ENCODE results near the gene BRAT1. TPM values are rescaled to one million over a fixed set of nuclear protein-coding genes. Genes with fewer than 3 reads are reported as not detected.
A peak's percentile ranks its signal among the peaks of the same experiment; 100 is the strongest.

The BRAT1 gene
- total and polyA plus RNA-seq, 2 donors, result 18.2 to 30.9 TPM

- 49% methylated on average over 51 of the region's 51 CpGs for WGBS
- DNase-seq (ENCODE audit: extremely low spot score), result no peak
- H3K27ac ChIP-seq (ENCODE audit: low read depth), result peak overlapping the region; percentile 72
- no peak overlapping the region for H3K4me3 ChIP-seq (ENCODE audit: low read depth, low read length)
- H3K4me1 ChIP-seq (ENCODE audit: insufficient read depth), result no peaks in the 10 kb centered on the region
- no peaks in the 10 kb centered on the region for H3K36me3 ChIP-seq (ENCODE audit: insufficient read depth)
These were observed 31.1 kb downstream of the BRAT1 start for GRCh38 chr7:2523941-2524807.

- H3K36me3 ChIP-seq (ENCODE audit: insufficient read depth), result no peaks in the 10 kb centered on the region
- DNase-seq (ENCODE audit: extremely low spot score), result no peak
- H3K4me1 ChIP-seq (ENCODE audit: insufficient read depth), result no peaks in the 10 kb centered on the region
- WGBS, result 52% methylated on average over 22 of the region's 22 CpGs
- H3K27ac ChIP-seq (ENCODE audit: low read depth), result peak overlapping the region; percentile 72
- peak overlapping the region; percentile 13 for H3K4me3 ChIP-seq (ENCODE audit: low read depth, low read length)
These were observed 31.8 kb downstream of the BRAT1 start for GRCh38 chr7:2523461-2523936.

DNA sequence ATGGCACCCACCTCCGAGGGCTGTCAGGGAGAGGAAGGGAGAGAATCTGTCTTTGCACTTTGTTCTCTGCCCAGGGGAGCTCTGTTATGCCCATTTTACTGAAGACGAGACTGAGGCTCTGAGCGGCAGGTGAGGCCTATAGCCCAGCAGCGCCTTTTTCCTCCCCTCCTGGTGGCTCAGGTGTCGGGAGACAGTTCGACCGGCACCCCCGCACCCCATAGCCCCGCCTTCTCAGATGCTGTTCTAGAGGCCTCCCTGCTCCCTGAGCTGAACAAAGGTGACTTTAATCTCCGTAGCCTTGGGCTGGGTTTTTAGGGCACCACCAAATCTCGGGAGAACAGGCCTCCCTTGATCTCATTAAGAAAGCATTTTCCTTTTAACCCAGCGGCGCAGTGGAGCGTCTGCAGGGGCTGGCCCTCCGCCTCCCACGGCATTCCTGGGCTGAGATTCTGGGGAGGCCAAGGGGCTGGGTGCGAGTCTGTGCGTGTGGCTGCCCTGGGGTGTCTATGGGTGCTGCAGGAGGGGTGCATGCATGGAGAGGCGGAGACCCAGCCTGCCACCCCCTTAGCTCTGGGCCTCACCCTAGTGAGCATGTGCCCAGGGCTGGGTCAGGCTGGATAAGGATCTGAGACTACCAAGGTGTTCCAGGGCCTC, 32.4 kb downstream of the BRAT1 start:
- DNase-seq (ENCODE audit: extremely low spot score), result no peak
- Histone ChIP-seq H3K36me3 (ENCODE audit: insufficient read depth) (no peaks in the 10 kb centered on the region), H3K27ac (ENCODE audit: low read depth) (peak overlapping the region; percentile 57), H3K4me1 (ENCODE audit: insufficient read depth) (no peaks in the 10 kb centered on the region), H3K4me3 (ENCODE audit: low read depth, low read length) (peak overlapping the region; percentile 13)
- 56% methylated on average over 19 of the region's 19 CpGs for WGBS

DNA sequence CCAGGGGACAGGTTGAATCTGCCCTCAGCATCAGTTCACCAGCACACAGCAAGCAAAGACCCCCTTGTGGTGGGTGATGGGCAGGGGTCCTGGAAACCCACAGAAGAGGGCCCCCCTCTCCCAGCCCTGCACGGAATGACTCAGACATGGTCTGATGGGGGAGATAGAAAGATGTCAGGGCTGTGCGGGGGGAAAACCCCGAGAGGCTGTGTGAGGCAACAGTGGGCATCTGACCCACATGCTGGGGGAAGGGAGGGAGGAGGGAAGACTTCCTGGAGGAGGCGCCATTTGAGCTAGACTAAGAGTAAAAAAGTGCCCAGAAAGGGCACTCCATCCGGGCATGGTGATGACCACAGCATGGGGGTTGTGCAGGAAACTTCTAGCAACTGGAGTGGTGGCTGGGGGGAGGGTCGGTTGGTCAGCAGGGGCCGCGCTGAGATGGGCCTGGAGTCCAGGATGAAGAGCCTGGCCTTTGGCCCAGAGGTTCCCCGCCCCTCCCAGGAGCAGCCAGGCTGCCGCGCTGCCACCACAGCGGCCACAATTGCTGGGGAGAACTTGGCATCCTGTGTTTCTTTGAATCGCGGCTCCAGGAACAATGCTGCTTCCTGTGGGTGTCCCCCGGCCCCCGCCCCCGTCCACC, 33.3 kb downstream of the BRAT1 start:
- peak overlapping the region; percentile 13 for H3K4me3 ChIP-seq (ENCODE audit: low read depth, low read length)
- H3K4me1 ChIP-seq (ENCODE audit: insufficient read depth), result no peaks in the 10 kb centered on the region
- WGBS, result 43% methylated on average over 17 of the region's 17 CpGs
- H3K36me3 ChIP-seq (ENCODE audit: insufficient read depth), result no peaks in the 10 kb centered on the region
- H3K27ac ChIP-seq (ENCODE audit: low read depth), result no peak overlapping the region
- no peak for DNase-seq (ENCODE audit: extremely low spot score)

DNA sequence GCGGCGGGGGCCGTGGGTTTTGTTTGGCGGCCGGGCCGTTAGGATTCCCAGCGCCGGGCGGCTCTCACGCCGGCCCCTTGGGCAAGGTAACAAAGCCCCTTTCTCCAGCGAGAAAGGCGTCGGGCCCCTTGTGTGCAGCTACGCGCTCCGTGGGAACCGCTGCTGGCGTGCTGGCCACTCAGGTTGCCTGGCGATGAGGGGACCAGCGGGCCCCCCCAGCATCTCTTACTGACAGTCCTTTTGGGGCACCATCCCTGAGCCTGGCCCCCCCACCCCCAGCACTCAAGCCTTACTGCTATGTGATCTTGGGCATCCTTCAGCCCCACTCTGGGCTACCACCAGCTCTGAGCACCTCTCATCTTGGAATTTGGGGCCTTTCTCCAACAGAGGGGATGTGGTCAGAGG, 34.0 kb downstream of the BRAT1 start:
- H3K4me3 ChIP-seq (ENCODE audit: low read depth, low read length), result peak overlapping the region; percentile 58
- no peaks in the 10 kb centered on the region for H3K4me1 ChIP-seq (ENCODE audit: insufficient read depth)
- WGBS, result 38% methylated on average over 21 of the region's 21 CpGs
- H3K27ac ChIP-seq (ENCODE audit: low read depth), result no peak overlapping the region
- H3K36me3 ChIP-seq (ENCODE audit: insufficient read depth), result no peaks in the 10 kb centered on the region
- DNase-seq (ENCODE audit: extremely low spot score), result no peak

GRCh38 chr7:2520761-2521290, 34.5 kb downstream of the BRAT1 start:
- Histone ChIP-seq H3K27ac (ENCODE audit: low read depth) (no peak overlapping the region), H3K4me3 (ENCODE audit: low read depth, low read length) (peak overlapping the region; percentile 58), H3K4me1 (ENCODE audit: insufficient read depth) (no peaks in the 10 kb centered on the region), H3K36me3 (ENCODE audit: insufficient read depth) (no peaks in the 10 kb centered on the region)
- no peak for DNase-seq (ENCODE audit: extremely low spot score)
- 37% methylated on average over 12 of the region's 12 CpGs for WGBS

- Histone ChIP-seq H3K4me3 (ENCODE audit: low read depth, low read length) (peak overlapping the region; percentile 58), H3K27ac (ENCODE audit: low read depth) (no peak overlapping the region), H3K4me1 (ENCODE audit: insufficient read depth) (no peaks in the 10 kb centered on the region), H3K36me3 (ENCODE audit: insufficient read depth) (no peaks in the 10 kb centered on the region)
- 6% methylated on average over 37 of the region's 37 CpGs for WGBS
- no peak for DNase-seq (ENCODE audit: extremely low spot score)
These were observed 35.1 kb downstream of the BRAT1 start for GRCh38 chr7:2520131-2520760.

DNA sequence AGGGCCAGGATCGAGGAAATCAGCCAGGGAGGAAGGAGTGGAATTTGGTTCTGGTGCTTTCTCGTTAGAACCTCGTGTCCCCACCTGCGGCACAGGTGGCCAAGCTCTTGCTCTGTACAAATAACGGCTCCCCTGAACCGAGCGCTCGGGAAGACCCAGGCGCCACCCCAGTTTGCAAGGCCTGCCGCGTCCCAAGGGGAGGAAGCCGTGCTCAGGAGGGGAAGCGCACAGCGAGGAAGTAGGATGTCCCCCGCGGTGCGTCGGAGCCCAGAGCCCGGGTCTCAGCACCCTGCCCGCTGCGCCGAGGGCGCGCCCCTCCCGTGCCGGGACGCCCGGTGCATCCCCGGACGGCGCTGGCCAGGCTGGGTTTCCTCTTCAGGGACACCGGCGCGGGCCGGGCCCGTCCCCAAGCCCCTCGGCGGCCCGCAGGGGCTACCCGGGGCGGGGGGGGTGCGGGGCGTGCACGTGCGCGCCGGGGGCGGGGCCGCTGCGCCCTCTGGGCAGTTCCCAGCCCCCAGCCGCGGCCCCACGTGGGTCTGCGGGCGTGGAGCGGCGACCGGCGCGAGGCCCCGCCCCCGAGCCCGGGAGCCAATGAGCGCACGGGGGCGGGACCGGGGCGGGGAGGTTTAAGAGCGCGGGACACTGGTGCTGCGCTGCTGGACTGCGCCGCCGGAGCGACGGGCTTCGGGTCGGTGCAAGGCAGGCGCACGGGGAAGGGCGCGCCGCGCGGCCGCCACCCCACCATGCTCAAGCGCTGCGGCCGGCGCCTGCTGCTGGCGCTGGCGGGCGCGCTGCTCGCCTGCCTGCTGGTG, 36.0 kb downstream of the BRAT1 start, which contains the start of gene LFNG:
LFNG (plus strand) TSS at position 656 of the 812 bp plus-strand sequence; CDS start at position 744, 88 bp downstream.
- no peaks in the 10 kb centered on the region for H3K4me1 ChIP-seq (ENCODE audit: insufficient read depth)
- no peak for DNase-seq (ENCODE audit: extremely low spot score)
- H3K36me3 ChIP-seq (ENCODE audit: insufficient read depth), result no peaks in the 10 kb centered on the region
- H3K4me3 ChIP-seq (ENCODE audit: low read depth, low read length), result peak within 1 kb of the TSS; percentile 58
- WGBS, result under 1% methylated on average over 95 of the region's 95 CpGs
- no peak within 1 kb of the TSS for H3K27ac ChIP-seq (ENCODE audit: low read depth)

- Histone ChIP-seq H3K4me1 (ENCODE audit: insufficient read depth) (no peaks in the 10 kb centered on the region), H3K4me3 (ENCODE audit: low read depth, low read length) (peak overlapping the region; percentile 58), H3K27ac (ENCODE audit: low read depth) (no peak overlapping the region), H3K36me3 (ENCODE audit: insufficient read depth) (no peaks in the 10 kb centered on the region)
- 8% methylated on average over 41 of the region's 41 CpGs for WGBS
- no peak for DNase-seq (ENCODE audit: extremely low spot score)
These were observed 36.6 kb downstream of the BRAT1 start for GRCh38 chr7:2518737-2519118.

GRCh38 chr7:2517678-2518507, 37.4 kb downstream of the BRAT1 start:
- H3K27ac ChIP-seq (ENCODE audit: low read depth), result no peak overlapping the region
- WGBS, result 57% methylated on average over 18 of the region's 18 CpGs
- no peaks in the 10 kb centered on the region for H3K4me1 ChIP-seq (ENCODE audit: insufficient read depth)

GRCh38 chr7:2517026-2517425, 38.3 kb downstream of the BRAT1 start:
- DNase-seq (ENCODE audit: extremely low spot score), result no peak
- H3K27ac ChIP-seq (ENCODE audit: low read depth), result no peak overlapping the region
- 51% methylated on average over 8 of the region's 8 CpGs for WGBS

More at GRCh38 chr7:2517678-2518507, 37.4 kb downstream of the BRAT1 start:
- DNase-seq (ENCODE audit: extremely low spot score), result no peak
- no peaks in the 10 kb centered on the region for H3K36me3 ChIP-seq (ENCODE audit: insufficient read depth)
- no peak overlapping the region for H3K4me3 ChIP-seq (ENCODE audit: low read depth, low read length)

DNA sequence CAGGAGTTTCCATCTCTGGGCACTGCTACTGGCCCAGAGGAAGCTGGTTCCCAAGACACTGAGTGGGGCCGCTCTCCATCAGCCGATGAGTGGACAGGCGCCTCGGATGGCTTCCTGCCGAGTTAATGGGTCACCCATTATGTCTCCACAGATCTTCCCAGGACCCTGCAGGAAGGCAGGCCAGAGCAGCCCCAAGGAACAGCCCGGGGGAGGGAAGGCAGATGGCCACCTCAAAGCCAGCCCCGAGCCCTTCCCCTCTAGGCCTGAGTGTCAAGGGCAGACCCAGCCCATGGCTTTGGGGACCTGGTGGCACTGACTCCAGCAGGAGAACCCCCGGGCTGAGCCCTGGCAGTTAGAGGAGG, 39.1 kb downstream of the BRAT1 start:
- H3K36me3 ChIP-seq (ENCODE audit: insufficient read depth), result no peaks in the 10 kb centered on the region
- WGBS, result 78% methylated on average over 8 of the region's 8 CpGs
- H3K27ac ChIP-seq (ENCODE audit: low read depth), result no peak overlapping the region

More at GRCh38 chr7:2517026-2517425, 38.3 kb downstream of the BRAT1 start:
- no peak overlapping the region for H3K4me3 ChIP-seq (ENCODE audit: low read depth, low read length)
- H3K4me1 ChIP-seq (ENCODE audit: insufficient read depth), result no peaks in the 10 kb centered on the region
- H3K36me3 ChIP-seq (ENCODE audit: insufficient read depth), result no peaks in the 10 kb centered on the region

More for the DNA sequence above, 39.1 kb downstream of the BRAT1 start:
- no peaks in the 10 kb centered on the region for H3K4me1 ChIP-seq (ENCODE audit: insufficient read depth)
- no peak overlapping the region for H3K4me3 ChIP-seq (ENCODE audit: low read depth, low read length)
- no peak for DNase-seq (ENCODE audit: extremely low spot score)
